HG03558 (cell line): ENCODE measurements around the gene LZTR1.
"Not testable (repeated sequence)": the region's sequence is repeated elsewhere in the genome, so short reads cannot be mapped to it uniquely, and the experiment has no call there.

Experiments
- ATAC-seq: cut with Tn5 transposase; IDR thresholded peaks from one replicate; pipeline ENCODE4 v1.9.1; 2021; ENCODE audit warnings: moderate number of reproducible peaks; ENCODE audit not compliant: unreplicated experiment; ENCODE audit errors: extremely low read depth

Gene LZTR1

GRCh38 chr22:20965104-20965887 is 16.8 kb upstream of the LZTR1 start:
- ATAC-seq: no peak

DNA sequence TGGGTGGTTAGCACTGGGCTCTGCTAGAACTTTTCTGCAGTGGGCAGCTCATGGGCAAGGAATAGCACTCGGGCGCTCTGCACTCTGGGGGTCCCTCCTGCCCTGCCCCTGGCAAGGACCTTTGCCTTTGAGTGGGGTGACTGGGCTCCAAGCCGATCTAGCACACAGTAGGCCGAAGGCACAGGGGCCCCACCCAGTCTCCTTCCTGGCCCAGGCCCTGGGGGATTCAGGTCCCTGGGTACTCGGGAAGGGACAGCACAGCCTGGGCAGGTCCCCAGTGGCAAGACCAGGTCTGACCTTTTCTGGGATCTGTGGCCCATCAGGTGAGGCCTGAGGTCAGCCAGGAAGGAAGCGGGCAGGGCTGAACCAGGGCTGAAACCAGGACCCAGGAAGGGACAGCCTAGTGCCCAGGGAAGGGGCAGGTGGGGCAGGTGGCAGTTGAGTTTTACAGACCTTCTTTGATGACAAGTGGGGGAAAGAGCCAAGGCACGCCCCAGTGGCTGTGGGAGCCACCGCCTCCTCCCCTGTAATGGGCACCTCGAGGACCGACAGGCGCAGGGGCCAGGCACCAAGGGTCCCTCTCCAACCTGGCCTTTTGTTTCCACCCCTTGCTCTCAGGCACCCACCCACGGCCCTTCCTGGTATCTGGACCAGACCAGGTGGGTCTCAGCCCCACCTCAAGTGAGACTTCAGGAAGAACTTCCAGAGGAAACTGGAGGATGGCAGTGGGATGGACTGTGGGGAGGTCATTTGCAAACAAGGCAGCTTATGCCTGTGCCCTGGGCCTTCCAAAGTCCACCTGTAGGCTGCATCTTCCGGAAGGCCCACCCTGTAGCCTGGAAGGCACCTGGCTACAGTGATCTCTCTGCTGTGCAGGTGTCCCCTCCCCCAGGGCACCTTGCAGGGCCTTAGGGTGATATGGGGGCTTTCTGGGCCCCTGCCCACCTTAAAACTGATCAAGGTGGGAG is 15.9 kb upstream of the LZTR1 start:
- ATAC-seq: no peak

- ATAC-seq: no peak
These were observed 15.0 kb upstream of the LZTR1 start, which contains the start of gene AIFM3 for GRCh38 chr22:20966883-20967696. AIFM3 (plus strand) TSS chr22:20967255; CDS start chr22:20967945, 690 bp downstream.

GRCh38 chr22:20967697-20968211 is 14.3 kb upstream of the LZTR1 start:
- no peak for ATAC-seq

- ATAC-seq: no peak
These were observed 13.7 kb upstream of the LZTR1 start for GRCh38 chr22:20968281-20968977.

DNA sequence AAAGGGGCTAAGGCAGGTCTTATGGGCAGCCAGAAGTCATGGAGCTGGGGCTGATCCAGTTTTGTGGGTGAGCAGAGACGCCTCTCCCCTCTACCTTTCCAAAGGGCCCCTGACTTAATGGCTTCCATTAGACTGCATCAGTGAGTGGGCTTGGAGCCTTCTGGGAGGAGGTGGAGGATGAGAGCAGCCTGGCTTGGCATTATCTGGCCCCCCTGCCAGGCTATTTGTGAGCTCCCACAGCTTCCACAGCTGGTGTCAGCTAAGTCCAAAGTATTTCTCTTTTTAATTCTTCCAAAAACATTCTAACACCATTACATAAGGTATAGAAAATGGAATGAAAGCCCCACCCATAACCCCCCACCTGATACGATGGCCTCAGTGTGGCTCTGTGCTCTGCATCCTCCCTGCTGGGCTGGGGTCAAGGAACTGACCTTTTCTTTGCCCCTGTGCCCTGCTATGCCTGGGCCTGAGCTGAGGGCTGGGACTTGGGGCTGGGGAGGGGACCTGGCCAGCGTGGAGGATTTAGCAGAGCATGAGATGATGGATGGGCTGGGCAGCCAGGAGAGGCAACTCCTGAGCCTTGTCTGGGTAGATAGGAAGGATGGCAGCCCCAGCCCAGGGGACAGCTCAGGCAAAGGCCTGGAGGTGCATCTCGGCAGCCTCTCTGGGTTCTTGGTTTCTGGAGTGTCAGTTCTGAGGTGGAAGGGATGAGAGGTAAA is 11.0 kb upstream of the LZTR1 start:
- no peak for ATAC-seq

DNA sequence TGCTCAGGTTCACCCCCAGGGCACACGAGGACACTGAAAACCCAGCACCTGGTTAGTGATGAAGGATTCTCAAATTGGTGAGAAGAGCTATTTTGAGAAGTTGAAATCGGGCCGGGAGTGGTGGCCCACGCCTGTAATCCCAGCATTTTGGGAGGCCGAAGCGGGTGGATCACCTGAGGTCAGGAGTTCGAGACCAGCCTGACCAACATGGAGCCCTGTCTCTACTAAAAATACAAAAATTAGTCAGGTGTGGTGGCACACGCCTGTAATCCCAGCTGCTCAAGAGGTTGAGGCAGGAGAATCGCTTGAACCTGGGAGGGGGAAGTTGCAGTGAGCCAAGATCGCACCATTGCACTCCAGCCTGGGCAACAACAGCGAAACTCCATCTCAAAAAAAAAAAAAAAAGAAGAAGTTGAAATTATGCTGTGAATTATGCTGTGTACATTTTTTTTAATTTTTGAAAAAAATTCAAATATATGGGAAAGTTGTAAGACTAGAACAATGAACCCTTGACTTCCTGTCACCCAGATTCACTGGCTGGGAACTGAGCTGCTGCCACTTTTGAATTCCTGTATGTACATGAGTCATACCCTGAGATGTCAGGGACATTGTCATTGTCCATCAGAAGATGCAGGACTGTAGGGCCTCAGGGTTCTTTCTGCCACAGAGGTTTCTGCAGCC is 9.9 kb upstream of the LZTR1 start:
- ATAC-seq: not testable (repeated sequence)

DNA sequence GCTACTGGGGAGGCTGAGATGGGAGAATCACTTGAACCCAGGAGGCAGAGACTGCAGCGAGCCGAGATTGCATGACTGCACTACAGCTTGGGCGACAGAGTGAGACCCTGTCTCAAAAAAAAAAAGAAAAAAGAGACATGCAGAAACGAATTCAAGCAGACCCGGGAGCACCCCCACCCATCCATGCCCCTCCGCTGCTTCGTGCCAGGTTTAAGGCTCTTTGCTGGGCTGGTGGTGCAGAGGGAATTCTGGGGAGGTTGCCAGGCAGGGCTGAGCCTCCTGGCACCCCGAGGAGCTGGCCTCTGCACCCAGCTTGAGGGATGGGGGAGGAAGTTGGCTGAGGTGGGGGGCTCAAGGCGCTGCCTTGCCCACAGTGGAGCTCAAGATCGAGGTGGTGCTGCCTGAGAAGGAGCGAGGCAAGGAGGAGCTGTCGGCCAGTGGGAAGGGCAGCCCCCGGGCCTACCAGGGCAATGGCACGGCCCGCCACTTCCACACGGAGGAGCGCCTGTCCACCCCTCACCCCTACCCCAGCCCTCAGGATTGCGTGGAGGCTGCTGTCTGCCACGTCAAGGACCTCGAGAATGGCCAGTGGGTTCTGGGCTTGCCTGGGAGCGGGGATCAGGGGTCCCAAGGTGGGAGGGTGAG is 9.0 kb upstream of the LZTR1 start:
- ATAC-seq: no peak

DNA sequence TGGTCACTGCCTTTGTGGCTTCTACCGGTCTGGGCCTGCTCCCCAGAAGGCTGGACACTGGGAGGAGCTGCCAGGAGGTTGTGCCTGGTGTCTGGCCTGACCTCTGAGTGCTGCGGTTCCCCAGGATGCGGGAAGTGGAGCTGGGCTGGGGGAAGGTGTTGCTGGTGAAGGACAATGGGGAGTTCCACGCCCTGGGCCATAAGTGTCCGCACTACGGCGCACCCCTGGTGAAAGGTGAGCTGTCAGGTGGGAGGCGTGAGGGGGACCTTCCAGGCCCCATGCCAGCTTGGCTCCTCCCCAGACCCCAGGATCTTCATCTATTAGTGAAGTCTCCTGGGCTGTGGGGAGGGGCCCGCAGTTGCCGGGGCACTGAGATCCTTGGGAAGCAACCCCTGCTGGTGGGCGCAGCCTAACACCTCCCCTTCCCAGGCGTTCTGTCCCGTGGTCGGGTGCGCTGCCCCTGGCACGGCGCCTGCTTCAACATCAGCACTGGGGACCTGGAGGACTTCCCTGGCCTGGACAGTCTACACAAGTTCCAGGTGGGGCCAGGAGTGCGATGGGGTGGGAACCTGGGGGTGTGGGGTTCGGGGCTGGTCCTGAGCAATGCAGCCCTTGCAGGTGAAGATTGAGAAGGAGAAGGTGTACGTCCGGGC is 8.3 kb upstream of the LZTR1 start:
- ATAC-seq: no peak

DNA sequence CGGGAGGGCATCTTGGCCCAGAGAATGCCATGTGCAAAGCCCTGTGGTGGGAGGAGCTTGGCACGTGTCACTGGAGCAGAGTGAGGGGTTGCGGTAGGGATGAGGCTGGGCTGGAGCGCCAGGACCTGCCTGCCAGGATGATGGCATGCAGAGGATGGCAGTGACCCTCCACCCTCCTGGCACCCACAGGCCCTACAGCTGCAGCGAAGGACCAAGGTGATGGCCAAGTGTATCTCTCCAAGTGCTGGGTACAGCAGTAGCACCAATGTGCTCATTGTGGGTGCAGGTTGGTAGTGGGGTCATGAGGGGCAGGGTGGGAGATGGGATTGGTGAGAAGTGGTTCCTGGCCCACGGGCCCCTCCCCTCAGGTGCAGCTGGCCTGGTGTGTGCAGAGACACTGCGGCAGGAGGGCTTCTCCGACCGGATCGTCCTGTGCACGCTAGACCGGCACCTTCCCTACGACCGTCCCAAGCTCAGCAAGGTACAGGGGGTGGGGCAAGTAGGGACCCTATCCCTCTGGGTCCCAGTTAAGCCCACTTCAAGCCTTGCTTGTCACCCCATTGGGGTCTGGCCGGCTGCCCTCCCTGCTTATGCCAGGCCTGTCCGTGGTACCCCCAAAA is 7.7 kb upstream of the LZTR1 start:
- ATAC-seq: no peak

DNA sequence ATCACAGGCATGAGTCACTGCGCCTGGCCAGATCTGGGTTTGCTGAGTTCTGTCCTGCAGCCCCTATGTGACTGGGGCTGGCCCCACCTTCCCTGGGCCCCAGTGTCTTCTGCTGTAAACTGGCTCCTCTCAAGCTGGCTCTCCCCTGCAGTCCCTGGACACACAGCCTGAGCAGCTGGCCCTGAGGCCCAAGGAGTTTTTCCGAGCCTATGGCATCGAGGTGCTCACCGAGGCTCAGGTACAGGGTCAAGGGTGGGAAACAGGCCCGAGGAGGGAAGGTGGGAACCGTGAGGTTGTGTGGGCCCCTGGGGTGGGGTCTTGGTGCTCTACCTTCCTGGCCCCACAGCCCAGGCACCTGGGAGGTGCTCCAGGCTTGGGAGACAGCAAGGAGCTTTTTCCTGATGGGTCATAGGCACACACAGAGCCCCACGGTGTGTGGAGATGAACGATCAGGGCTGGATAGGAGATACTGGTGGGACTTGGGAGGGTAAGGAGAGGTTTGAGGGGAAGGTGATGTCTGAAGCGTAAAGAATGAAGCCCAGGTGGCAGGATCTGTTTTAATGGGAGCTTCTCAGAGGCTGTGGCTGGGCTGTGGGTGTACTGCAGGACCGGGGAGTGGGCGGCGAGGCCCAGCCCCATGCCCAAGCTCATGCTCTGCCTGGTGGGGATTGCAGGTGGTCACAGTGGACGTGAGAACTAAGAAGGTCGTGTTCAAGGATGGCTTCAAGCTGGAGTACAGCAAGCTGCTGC is 6.4 kb upstream of the LZTR1 start:
- ATAC-seq: no peak

DNA sequence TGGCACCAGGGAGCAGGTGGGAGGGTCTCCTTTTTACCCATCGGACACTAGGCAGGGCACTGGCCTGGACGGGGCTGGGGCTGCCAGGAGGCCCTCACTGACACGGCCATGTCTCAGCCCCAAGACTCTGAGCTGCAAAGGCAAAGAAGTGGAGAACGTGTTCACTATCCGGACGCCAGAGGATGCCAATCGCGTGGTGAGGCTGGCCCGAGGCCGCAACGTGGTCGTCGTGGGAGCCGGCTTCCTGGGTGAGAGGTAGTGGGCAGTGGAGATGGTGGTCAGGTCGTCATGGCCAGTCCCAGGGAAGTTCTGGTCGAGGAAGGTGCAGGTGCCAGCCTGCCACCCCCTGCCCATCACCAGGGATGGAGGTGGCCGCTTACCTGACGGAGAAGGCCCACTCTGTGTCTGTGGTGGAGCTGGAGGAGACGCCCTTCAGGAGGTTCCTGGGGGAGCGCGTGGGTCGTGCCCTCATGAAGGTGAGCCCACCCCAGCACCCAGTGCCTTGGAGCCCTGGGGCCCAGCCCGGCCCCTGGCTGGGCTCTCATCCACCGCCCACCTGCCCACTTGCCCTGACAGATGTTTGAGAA is 5.7 kb upstream of the LZTR1 start:
- ATAC-seq: no peak

- no peak for ATAC-seq
These were observed 5.1 kb upstream of the LZTR1 start for GRCh38 chr22:20977019-20977418.

DNA sequence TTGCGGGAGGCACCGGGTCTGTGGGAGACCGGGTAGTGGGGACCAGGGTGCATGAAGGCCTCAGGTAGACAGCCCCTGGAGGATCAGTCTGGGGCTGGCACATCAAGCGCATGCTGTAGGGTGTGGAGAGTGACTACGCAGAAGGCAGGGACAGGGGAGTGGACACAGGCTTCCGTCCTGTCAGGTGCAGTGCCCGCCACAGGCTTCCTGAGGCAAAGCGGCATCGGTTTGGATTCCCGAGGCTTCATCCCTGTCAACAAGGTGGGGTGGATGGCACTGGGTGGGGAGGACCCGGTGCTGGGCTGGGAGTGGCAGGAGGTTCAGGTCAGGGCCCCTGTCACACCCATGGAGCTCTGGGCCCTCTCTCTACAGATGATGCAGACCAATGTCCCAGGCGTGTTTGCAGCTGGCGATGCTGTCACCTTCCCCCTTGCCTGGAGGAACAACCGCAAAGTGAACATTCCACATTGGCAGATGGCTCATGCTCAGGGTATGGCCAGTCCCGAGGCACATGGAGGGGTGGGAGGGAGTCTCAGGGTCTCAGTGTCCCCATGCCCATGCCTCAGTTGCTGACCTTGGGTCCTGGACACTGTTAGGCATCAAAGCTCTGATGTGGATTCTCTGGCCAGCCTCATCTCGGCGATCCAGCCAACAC is 4.5 kb upstream of the LZTR1 start:
- ATAC-seq: no peak

DNA sequence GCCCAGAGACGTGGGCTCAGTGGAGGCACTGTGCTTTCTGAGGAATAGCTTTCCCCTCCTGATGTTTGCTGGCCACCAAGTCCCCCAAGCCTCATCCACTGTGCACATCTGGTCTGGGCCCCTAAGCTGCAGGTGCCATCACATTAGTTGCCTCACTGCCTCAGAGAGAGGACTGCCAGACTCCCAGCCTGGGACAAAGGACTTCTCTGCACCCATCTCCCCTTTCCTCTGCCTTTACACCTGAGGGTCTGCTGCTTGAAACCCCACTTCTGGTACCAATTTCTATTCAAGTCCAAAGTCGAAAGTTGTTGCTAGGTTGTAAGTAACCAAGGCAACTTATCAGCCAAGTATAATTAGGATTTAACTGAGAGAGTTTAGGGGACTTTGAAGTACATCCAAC is 3.7 kb upstream of the LZTR1 start:
- no peak for ATAC-seq
